Activated naive CD4-positive, alpha-beta T cell treated with Interleukin-2 at 50 U/mL for 16 hours (primary cell): ENCODE results near the gene MRGPRF.
"Not testable (repeated sequence)": the region's sequence is repeated elsewhere in the genome, so short reads cannot be mapped to it uniquely, and the experiment has no call there.

ENCODE experiments used
- DNase-seq: peaks from one replicate; pipeline ENCODE4 v3.0.0-alpha.2; 2020

Gene MRGPRF

GRCh38 chr11:68979931-68980775, 32.9 kb downstream of the MRGPRF start:
- DNase-seq: no peak

DNA sequence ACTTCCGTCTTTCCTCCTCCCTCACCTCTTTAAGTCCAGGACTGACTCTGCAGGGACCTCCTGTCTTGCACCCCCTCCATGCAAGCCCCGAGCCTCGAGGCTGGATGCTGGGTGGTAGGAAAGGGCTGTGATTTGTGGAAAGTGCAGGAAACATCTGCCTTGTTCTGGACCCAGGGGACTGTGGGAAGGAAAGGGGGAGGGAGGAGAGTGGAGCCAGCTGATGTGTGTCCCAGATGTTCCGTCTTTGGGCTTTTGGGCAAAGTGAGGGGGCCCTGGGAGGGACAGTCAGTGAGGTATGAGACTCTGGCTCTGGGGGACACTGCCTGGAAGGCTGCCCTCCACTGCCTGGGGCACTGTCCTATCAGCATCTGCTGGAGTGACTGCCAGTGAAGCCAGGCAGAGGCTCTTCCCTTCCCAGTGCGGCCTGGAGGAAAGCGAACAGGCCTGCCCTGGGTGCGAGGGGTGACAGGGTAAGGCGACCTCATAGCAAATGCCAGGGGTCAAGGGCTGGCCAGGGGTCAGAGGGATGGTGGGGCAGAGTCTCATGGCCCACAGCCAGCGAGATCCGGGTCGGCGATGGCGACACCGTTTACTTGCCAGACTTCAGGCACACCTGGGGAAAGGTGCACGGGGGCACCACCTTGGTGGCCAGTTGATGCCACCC, 34.0 kb downstream of the MRGPRF start:
- DNase-seq: no peak

DNA sequence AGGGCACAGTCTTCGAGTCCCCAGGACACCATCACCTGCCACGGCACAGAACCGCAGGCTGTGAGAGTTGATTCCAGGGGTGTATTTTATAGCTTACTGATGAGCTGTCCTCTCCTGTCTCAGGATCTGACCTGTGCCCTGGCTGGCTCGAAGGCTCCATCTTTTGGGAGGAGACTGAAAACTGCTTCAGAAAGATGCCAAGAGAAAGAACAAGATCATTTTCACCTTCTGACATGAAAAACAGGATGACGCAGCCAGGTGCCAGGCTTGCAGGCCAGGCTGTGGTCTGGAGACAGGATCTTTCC, 34.5 kb downstream of the MRGPRF start:
- DNase-seq: no peak

DNA sequence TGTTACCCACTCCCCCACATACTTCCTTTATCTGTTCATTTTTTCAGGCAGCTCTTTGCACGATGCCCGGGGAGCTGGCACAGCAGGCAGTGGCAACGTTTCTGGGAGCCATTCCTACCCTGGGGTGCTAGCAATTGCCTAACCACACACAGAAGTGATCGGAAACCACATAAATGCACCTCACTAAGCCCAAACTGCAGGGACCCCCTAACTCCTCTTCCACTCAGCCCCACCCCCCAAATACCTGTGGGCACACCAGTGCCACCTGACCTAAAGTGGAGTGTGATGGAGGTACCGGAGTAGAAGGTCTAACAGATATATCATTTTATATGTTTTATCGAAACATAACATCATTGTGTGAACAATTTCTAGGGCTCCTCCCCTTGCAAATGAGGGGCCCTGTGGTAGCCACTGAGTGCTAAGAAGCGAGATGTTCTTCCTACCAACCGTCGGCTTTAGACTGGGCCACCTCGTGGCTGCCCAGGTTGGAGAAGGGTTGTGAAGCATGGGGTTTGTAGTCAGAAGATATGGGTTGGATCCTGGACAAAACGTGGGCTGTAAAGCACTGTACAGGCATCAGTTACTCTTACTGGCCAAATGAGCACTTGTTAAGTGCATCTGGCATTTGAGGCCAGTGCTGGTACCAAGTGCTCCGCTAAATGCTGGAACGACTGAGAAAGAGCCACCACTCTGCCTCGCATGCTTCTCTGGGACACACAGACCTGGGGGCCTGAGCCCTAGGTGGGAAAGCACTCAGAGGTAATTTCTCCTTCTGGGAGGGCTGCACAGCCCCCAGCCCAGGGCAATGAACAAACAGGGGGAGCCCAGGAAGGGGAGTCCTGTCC, 35.0 kb downstream of the MRGPRF start:
- no peak for DNase-seq

DNA sequence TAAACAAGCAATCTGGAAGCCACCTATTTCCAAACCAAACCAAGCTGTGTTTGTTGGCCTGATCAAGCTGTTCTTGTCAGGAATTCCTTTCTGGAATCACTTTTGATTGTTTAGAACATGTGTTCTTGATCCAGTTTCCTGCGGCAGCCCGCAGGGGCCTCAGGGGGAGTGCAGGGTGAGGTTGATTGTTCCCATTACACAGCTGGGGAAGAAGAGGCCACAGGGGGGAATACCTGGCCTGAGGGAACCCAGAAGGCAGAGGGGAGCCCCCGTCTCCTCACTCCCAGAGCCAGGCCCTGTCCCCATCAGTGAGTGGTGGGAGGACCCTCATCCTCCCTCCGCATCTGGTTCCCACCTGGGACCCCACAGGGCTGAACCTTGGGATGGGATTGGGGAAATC, 36.5 kb downstream of the MRGPRF start:
- no peak for DNase-seq

GRCh38 chr11:68976095-68976494, 37.0 kb downstream of the MRGPRF start:
- DNase-seq: no peak

GRCh38 chr11:68974421-68975194, 38.4 kb downstream of the MRGPRF start:
- no peak for DNase-seq

DNA sequence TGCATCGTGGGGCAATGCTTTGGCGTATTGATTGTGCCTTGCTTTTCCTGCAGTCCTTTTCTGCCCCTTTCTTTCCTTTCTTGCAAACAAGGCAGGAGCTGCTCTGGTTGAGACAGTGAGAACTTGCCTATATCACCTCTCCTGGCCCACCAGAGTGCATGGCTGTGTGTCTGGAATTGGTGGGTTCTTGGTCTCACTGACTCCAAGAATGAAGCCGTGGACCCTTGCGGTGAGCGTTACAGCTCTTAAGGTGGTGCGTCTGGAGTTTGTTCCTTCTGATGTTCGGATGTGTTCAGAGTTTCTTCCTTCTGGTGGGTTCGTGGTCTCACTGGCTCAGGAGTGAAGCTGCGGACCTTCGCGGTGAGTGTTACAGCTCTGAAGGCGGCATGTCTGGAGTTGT, 39.3 kb downstream of the MRGPRF start:
- DNase-seq: not testable (repeated sequence)

GRCh38 chr11:68973219-68973618, 39.8 kb downstream of the MRGPRF start:
- DNase-seq: no peak

DNA sequence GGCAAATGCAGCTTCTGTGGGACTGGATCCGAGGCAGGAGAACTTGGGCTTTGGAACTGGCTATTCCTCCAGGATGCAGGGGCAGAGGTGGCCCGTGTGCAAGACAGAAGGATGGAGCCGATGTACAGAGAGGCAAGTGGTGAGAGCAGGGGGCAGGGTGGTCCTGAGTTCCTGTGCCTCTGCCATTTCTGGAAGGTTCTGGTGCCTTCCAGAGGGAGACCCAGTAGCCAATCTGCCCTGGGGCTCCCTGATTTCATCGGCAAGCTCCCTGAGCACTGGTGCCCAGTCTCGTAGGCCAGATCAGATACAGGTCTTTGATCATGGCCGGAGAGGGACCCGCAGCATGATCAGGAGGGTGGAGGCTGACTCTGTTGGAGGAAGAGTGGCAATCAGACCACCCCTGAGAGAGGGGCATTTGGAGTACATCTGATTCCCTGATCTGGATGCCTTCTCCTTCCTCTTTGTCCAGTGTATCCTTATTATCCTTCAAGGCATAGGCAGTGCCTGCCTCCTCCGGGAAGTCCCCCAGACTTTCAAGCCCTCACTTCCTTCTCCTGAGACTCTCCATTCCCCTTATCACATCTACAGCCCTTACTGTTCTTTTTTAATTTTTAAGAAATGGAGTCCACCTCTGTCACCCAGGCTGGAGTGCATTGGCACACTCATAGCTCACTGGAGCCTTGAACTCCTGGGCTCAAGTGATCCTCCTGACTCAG, 42.0 kb downstream of the MRGPRF start:
- no peak for DNase-seq

DNA sequence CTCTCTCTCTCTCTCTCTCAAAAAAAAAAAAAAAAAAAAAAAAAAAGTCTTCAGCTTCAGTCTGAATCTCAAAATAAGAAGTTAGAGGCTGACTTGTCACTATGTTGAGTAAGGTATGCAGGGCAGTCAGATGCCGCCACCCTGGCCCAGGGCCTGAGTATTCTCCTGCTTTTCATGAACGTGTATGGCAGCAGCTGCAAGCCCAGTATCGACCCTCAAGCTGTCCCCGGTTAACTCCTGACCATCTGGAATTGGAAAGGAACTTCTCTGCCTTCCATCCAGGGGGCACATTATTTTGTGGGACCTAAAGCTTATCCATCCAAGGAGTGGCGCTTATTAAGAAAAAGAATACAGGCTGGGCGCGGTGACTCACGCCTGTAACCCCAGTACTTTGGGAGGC, 43.7 kb downstream of the MRGPRF start:
- DNase-seq: no peak

DNA sequence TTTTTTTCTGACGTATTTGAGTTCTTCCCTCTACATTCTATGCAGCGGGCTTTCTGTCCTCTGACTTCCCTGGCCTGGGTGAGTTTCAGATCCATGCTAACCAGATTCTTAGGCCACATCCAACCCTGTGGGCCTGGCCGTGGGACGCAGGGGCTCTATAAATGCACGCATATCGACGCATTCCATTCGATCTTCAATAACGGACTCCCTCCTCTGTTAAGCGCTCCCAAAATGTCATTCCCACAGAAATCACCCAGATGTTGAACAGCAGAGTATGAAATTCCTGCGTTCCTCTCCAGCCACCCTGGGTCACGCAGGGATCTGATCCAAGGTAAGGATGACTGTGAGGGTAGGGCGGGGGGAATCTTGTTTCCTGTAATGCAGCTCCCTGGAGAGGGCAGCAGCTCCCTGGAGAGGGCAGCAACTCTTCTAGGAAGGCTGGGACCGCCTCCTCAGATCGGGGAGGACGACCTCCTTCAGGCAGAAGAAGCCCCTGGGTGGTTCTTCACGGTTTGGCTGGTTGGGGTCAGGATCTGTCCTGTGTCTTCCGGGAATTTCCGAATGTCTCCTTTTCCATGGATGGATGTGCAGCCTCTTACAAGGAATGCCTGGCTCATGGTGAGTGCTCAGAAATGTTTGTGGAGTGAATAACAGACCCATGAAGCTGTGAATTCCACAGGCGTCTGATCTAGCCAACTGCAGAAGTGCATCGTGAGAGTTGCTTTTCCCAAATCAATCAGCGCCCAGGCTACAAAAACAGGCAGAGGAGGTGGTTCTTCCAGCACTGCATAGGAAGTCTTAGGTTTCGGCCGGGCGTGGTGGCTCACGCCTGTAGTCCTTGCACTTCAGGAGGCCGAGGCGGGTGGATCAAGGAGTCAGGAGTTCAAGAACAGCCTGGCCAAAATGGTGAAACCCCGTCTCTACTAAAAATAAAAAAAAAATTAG, 44.5 kb downstream of the MRGPRF start:
- DNase-seq: no peak

DNA sequence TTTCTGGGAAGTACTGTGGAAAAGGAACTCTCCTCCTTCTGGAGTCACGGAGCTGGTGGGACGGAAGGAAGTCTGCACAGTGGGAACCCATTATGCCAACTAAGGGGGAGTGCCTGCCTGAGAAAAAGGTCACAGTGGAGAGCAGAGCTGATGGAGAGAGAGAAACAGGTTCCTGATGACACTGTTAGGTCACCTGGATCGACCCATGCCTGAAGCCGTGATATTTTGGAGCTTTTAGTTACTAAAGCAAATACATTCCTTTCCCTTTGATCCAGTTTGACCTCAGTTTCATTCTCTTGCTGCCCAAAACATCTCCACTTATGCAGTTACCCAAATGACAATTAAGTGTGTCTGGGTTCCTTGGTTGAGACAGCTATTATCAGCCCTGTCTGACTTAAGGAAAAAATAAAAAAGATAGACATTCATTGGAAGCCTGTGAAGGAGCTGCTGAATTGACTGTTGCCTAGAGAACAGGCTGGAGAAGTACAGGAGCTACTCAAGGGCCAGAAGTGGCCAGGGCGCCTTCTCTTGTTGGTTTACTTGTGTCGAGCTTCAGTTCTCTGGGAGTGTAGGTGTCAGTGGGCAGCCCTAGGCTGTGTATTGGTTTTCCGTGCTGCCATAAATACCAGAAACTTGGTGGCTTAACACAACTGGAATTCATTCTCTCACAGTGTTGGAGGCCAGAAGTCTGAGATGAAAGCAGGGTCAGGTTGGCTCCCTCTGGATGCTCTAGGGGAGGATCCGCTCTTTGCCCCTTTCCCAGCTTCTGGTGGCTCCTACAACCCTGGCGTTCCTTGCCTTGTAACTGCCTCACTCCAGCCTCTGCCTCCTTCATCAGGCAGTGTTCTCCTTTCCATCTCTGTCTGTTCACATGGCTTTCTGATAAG, 45.9 kb downstream of the MRGPRF start:
- no peak for DNase-seq

- no peak for DNase-seq
These were observed 46.9 kb downstream of the MRGPRF start for GRCh38 chr11:68965901-68966853.

- DNase-seq: no peak
These were observed 49.3 kb downstream of the MRGPRF start for GRCh38 chr11:68963779-68964178.

GRCh38 chr11:68962527-68963250, 50.4 kb downstream of the MRGPRF start:
- peak; percentile 27 for DNase-seq

DNA sequence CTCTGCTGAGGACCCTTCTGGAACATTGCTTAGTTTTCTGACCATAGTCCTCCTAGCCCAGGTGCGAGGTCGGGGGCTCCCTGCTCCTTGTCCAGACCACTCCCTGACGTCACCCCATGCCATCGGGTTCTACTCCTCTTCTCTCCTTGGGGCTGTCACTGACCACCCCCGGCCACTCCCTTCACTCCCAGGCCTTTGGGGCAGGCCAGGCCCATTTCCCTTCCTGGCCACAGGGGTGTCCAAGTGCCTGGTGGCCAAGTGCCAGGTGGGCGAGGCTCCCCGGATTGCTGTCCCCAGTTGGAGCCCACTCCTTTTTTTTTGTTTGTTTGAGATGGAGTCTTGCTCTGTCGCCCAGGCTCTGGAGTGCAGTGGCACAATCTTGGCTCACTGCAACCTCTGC, 51.8 kb downstream of the MRGPRF start:
- no peak for DNase-seq
